Transverse colon (tissue), 4 donors: ENCODE results near the gene MKNK1. TPM values are rescaled to one million over a fixed set of nuclear protein-coding genes. Genes with fewer than 3 reads are reported as not detected.
A peak's percentile ranks its signal among the peaks of the same experiment; 100 is the strongest.

Experiments
- DNase-seq: peaks from one replicate; pipeline ENCODE4 v3.0.0-alpha.2; 2019
- H3K27ac ChIP-seq, 4 donors: fragments of 200-600 bp; sonication (generic); 2 replicates each; pipeline ENCODE4 v1.5.1; 2016 to 2018; ENCODE audit warnings: inconsistent platforms in 4 of 4
- H3K27me3 ChIP-seq: fragments of 200-600 bp; sonication (generic); 2 replicates; pipeline ENCODE4 v1.5.1; 2017; ENCODE audit warnings: inconsistent platforms
- H3K36me3 ChIP-seq, 4 donors: fragments of 200-600 bp; sonication (generic); 2 replicates each; pipeline ENCODE4 v1.5.1; 2017 to 2019; ENCODE audit warnings: inconsistent platforms in 4 of 4
- H3K4me1 ChIP-seq, 4 donors: fragments of 200-600 bp; sonication (generic); 2 replicates each; pipeline ENCODE4 v1.5.1; 2017 to 2020; ENCODE audit warnings: inconsistent platforms in 4 of 4
- H3K4me3 ChIP-seq, 4 donors: fragments of 200-600 bp; sonication (generic); 1 replicate in 1 of 4; 2 replicates in 3 of 4; pipeline versions ENCODE4 v1.5.1 to v1.6.1; 2017 to 2019; ENCODE audit warnings: inconsistent platforms in 4 of 4
- H3K9me3 ChIP-seq, 2 donors: fragments of 200-600 bp; sonication (generic); 2 replicates each; pipeline ENCODE4 v1.5.1; 2017 to 2019; ENCODE audit warnings: inconsistent platforms in 2 of 2
- EP300 ChIP-seq: sonication (generic); formaldehyde crosslinking; IDR thresholded peaks from one replicate; pipeline ENCODE4 v1.6.1; 2017; ENCODE audit warnings: antibody characterized with exemption, low read depth
- POLR2A ChIP-seq: fragments of 450-650 bp; IDR thresholded peaks from one replicate; pipeline ENCODE4 v1.6.1; 2016; ENCODE audit warnings: antibody characterized with exemption, mild to moderate bottlenecking, moderate library complexity
- POLR2AphosphoS5 ChIP-seq, 3 donors: sonication (generic); formaldehyde crosslinking; IDR thresholded peaks; one replicate each; pipeline ENCODE4 v1.6.1; 2016; ENCODE audit warnings: antibody characterized with exemption in 3 of 3
- WGBS, 2 donors: methylation state at CpG; one replicate each; pipeline ENCODE4 v1.1.5; 2018; ENCODE audit warnings: low coverage in 1 of 2; 5-methylcytosine and 5-hydroxymethylcytosine counted together
- in situ Hi-C, 4 donors: fragments of 200-750 bp; cut with MboI; loops; one replicate each; pipeline versions ENCODE4 v1.15.0 to v1.15.1; 2017; ENCODE audit warnings: low sequenced_read_pairs in 3 of 4, low pct_ligation_motif_present in 1 of 4, low pct_unique_long_range_greater_than_20kb in 1 of 4
- intact Hi-C: fragments of 100-400 bp; cut with DNase I; formaldehyde crosslinking; loops from one replicate; pipeline ENCODE4 v1.15.1; 2023; ENCODE audit warnings: low total_unique reads
- total RNA-seq, 4 donors: library from RNA; depleted of rRNA; stranded (reverse); fragments of >200 nt; gene quantifications; one replicate each; pipeline ENCODE4 v1.1.0, GENCODE V29; 2016
- TF ChIP-seq, protein P1 (sequence below), 5 experiments: fragments of 200-600 bp in 3 of 5; fragments of 450-650 bp in 2 of 5; sonication (generic) in 3 of 5; IDR thresholded peaks; 1 replicate in 2 of 5; 2 replicates in 3 of 5; pipeline ENCODE4 v1.5.1; 2016 to 2017; ENCODE audit warnings: antibody characterized with exemption in 5 of 5, inconsistent platforms in 3 of 5, mild to moderate bottlenecking in 2 of 5, moderate library complexity in 1 of 5

The MKNK1 gene
- total RNA-seq, 4 donors from 2014 or later, result 59.5 to 80.5 (median 62.3) TPM

GRCh38 chr1:46522184-46522968, 81.7 kb downstream of the MKNK1 start:
- Histone ChIP-seq H3K27me3 (peaks cover 17% of the 10 kb centered on the region), H3K4me1 (peaks cover 0 to 23% (median 9%) of the 10 kb centered on the region in 4 donors), H3K9me3 (no peaks in the 10 kb centered on the region), H3K36me3 (no peaks in the 10 kb centered on the region), H3K27ac (no peak overlapping the region), H3K4me3 (no peak overlapping the region)
- intact Hi-C loops, result no loop called here
- 18% methylated on average over 16 of the region's 16 CpGs; no CpG with 5 or more reads in 1 of the 2 donors for WGBS, 2 donors
- in situ Hi-C loops, result loop anchor here in 2 of 4 donors (10.0 kb wide), 2 partner anchors 48 to 78 kb away; no protein-coding TSS in a partner anchor
- peak; percentile 30 for DNase-seq
- TF ChIP-seq, protein P1, sequence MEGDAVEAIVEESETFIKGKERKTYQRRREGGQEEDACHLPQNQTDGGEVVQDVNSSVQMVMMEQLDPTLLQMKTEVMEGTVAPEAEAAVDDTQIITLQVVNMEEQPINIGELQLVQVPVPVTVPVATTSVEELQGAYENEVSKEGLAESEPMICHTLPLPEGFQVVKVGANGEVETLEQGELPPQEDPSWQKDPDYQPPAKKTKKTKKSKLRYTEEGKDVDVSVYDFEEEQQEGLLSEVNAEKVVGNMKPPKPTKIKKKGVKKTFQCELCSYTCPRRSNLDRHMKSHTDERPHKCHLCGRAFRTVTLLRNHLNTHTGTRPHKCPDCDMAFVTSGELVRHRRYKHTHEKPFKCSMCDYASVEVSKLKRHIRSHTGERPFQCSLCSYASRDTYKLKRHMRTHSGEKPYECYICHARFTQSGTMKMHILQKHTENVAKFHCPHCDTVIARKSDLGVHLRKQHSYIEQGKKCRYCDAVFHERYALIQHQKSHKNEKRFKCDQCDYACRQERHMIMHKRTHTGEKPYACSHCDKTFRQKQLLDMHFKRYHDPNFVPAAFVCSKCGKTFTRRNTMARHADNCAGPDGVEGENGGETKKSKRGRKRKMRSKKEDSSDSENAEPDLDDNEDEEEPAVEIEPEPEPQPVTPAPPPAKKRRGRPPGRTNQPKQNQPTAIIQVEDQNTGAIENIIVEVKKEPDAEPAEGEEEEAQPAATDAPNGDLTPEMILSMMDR (IDR thresholded peaks at IDR 0.05), result no peak
- no peak for TF ChIP-seq POLR2A
- no peak for TF ChIP-seq POLR2AphosphoS5 (IDR thresholded peaks at IDR 0.05)
- no peak for TF ChIP-seq EP300

GRCh38 chr1:46521414-46521813, 82.7 kb downstream of the MKNK1 start:
- intact Hi-C loops (no loop called here), in situ Hi-C loops (loop anchor here in 2 of 4 donors (10.0 kb wide), 2 partner anchors 47 to 77 kb away; no protein-coding TSS in a partner anchor)
- 71 to 83% methylated on average over 2 of the region's 2 CpGs for WGBS, 2 donors
- TF ChIP-seq, protein P1 (IDR thresholded peaks at IDR 0.05), result no peak
- TF ChIP-seq POLR2AphosphoS5 (IDR thresholded peaks at IDR 0.05), result no peak
- no peak overlapping the region for H3K27ac ChIP-seq
- H3K36me3 ChIP-seq, result no peaks in the 10 kb centered on the region
- H3K4me3 ChIP-seq, result no peak overlapping the region
- peaks cover 12% of the 10 kb centered on the region for H3K27me3 ChIP-seq
- H3K4me1 ChIP-seq, result peaks cover 0 to 28% (median 11%) of the 10 kb centered on the region in 4 donors
- H3K9me3 ChIP-seq, result no peaks in the 10 kb centered on the region
- DNase-seq, result no peak

- no peaks in the 10 kb centered on the region for H3K9me3 ChIP-seq
- peaks cover 7% of the 10 kb centered on the region for H3K27me3 ChIP-seq
- peaks cover 0 to 30% (median 11%) of the 10 kb centered on the region in 4 donors for H3K4me1 ChIP-seq
- H3K27ac ChIP-seq, result no peak overlapping the region
- H3K36me3 ChIP-seq, result no peaks in the 10 kb centered on the region
- in situ Hi-C loops, result loop anchor here in 2 of 4 donors (10.0 kb wide), 2 partner anchors 45 to 75 kb away; no protein-coding TSS in a partner anchor
- no peak overlapping the region for H3K4me3 ChIP-seq
- TF ChIP-seq POLR2AphosphoS5 (IDR thresholded peaks at IDR 0.05) (no peak), POLR2A (no peak), EP300 (no peak)
- TF ChIP-seq, protein P1 (IDR thresholded peaks at IDR 0.05), result no peak
- no peak for DNase-seq
- intact Hi-C loops, result no loop called here
- WGBS, 2 donors, result 71% methylated on average over 15 of the region's 15 CpGs; no CpG with 5 or more reads in 1 of the 2 donors
These were observed 83.8 kb downstream of the MKNK1 start for GRCh38 chr1:46520063-46520911.

GRCh38 chr1:46519209-46519608, 84.9 kb downstream of the MKNK1 start:
- Histone ChIP-seq H3K4me3 (no peak overlapping the region), H3K9me3 (no peaks in the 10 kb centered on the region), H3K4me1 (peaks cover 0 to 30% (median 11%) of the 10 kb centered on the region in 4 donors), H3K27me3 (peaks cover 7% of the 10 kb centered on the region), H3K27ac (no peak overlapping the region), H3K36me3 (no peaks in the 10 kb centered on the region)
- no peak for DNase-seq
- TF ChIP-seq POLR2AphosphoS5 (IDR thresholded peaks at IDR 0.05) (no peak), EP300 (no peak), POLR2A (no peak)
- TF ChIP-seq, protein P1 (IDR thresholded peaks at IDR 0.05), result no peak
- in situ Hi-C loops (no loop called here), intact Hi-C loops (no loop called here)
- WGBS, 2 donors, result 72 to 77% methylated on average over 2 to 4 of the region's 4 CpGs
